Fibroblast of pulmonary artery (primary cell): ENCODE measurements around the gene CYP2F1.
"Not testable (repeated sequence)": the region's sequence is repeated elsewhere in the genome, so short reads cannot be mapped to it uniquely, and the experiment has no call there.

Experiments
- DNase-seq: peaks from one replicate; pipeline ENCODE4 v3.0.0-alpha.2; 2010; ENCODE audit warnings: low read depth
- H3K4me3 ChIP-seq: replicated peaks from 2 replicates; pipeline ENCODE4 v1.5.1; 2011; ENCODE audit warnings: low read depth, mild to moderate bottlenecking, control low read depth, low read length, moderate library complexity
- TF ChIP-seq, protein P1 (sequence below): IDR thresholded peaks from 2 replicates; pipeline ENCODE4 v1.5.1; 2011; ENCODE audit warnings: mild to moderate bottlenecking, control low read depth, low read length, inconsistent platforms; ENCODE audit errors: missing control alignments

The CYP2F1 gene

DNA sequence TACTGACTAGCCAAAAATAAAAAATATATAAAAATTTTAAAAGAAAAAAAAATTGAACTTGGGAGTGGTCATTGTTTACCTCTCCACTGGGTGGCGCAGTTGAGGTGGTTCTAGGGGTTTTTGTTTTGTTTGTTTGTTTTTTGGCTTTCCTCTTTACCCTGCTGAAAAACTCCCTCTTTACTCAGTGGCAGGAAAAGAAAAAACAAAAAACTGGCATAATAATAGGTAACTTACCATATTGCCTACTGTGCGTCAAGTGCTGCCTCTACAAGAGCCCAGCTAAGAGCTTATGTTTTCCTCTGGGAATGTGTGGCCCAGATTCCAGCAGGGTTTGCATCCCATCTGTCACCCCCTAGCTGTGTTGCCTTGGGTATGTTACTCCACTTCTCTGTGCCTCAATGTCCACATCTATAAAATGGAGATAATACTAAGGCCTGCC is 12.6 kb downstream of the CYP2F1 start:
- H3K4me3 ChIP-seq, result not testable (repeated sequence)
- TF ChIP-seq, protein P1, sequence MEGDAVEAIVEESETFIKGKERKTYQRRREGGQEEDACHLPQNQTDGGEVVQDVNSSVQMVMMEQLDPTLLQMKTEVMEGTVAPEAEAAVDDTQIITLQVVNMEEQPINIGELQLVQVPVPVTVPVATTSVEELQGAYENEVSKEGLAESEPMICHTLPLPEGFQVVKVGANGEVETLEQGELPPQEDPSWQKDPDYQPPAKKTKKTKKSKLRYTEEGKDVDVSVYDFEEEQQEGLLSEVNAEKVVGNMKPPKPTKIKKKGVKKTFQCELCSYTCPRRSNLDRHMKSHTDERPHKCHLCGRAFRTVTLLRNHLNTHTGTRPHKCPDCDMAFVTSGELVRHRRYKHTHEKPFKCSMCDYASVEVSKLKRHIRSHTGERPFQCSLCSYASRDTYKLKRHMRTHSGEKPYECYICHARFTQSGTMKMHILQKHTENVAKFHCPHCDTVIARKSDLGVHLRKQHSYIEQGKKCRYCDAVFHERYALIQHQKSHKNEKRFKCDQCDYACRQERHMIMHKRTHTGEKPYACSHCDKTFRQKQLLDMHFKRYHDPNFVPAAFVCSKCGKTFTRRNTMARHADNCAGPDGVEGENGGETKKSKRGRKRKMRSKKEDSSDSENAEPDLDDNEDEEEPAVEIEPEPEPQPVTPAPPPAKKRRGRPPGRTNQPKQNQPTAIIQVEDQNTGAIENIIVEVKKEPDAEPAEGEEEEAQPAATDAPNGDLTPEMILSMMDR, result peak; percentile 59
- peak; percentile 31 for DNase-seq

DNA sequence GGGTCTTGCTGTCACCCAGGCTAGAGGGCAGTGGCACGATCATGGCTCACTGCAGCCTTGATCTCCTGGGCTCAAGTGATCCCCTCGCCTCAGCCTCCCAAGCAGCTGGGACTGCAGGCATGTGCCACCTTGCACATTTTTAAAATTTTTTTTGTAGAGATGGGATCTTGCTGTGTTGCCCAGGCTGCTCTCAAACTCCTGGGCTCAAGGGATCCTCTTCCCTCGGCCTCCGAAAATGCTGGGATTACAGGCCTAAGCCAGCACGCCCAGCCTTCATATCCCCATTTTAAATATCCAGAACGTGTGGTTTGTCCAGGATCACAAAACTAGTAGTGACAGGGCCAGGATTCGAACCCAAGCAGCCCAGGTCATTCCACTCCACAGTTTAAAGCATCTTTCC is 13.1 kb downstream of the CYP2F1 start:
- H3K4me3 ChIP-seq, DNase-seq: not testable (repeated sequence)

DNA sequence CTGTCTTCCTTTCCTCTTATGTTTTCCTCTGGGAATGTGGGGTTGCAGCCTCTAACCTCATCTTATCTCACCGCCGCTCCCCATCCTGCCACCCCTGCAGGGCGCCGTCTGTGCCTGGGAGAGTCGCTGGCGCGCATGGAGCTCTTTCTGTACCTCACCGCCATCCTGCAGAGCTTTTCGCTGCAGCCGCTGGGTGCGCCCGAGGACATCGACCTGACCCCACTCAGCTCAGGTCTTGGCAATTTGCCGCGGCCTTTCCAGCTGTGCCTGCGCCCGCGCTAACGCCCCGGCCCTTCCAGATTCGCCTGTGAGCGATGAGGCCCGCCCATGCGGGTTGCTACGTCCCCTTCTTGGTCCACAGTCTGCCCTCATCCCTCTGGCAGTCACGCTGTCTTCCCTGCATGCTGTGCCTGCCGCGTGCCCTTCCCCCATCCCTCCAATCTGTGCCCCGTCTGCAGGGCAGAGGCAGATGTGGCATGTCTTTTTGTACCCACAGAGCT is 13.6 kb downstream of the CYP2F1 start:
- H3K4me3 ChIP-seq, result not testable (repeated sequence)
- TF ChIP-seq, protein P1, result peak; percentile 19
- peak; percentile 18 for DNase-seq

DNA sequence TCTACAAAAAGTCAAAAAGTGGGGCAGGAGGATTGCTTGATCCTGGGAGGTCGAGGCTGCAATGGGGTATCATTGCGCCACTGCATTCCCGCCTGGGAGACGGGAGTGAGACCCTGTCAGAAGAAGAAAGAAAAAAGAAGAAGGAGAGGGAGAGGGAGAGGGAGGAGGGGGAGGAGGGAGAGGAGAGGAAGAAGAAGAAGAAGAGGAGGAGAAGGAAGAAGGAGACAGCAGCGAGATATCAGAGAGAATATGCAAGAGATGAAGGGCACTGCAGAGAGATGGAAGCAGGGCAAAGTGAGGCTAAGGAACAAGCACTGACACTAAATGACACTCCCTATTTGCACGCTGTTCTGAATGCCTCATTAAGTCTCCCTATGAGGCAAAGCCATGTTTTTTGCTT is 14.5 kb downstream of the CYP2F1 start:
- no peak overlapping the region for H3K4me3 ChIP-seq
- no peak for DNase-seq
- TF ChIP-seq, protein P1, result no peak

DNA sequence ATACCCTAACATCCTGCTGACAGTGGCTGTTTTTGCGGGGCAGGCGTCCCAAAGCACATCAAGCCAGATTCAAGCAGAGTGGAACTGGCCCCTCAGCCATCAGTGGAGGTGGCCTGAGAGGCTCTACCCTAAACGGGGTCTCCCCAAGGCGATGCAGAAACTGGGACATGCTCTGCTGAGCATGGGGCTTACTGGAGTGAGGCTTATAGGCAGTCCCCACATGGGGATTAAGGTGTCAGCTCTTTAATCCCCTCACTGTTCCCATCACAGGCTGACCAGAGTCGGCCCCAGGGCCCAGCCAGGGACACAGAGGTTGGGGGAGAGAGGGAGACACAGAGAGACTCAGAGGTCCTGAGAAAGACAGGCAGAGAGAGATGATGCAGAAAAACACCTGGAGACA is 17.0 kb downstream of the CYP2F1 start:
- DNase-seq, result no peak
- TF ChIP-seq, protein P1, result no peak
- H3K4me3 ChIP-seq, result no peak overlapping the region

DNA sequence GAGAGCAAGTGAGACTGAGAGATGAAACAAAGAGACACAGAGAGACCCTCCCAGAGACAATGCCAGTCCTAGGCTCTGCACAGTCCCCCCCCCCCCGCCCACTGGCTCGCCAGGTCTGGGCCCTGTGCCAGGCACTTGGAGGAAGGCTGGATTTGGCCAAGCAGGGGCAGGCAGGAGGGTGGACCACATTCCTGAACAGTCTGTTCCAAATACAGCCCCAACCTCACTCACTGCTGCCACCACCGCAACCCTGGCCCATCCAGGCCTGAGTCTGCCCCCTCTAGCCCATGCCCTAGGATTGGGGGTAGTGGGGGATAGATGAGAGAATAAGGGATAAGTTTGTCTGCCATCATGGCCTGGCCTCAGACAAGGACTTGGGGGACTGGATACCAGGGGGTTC is 19.0 kb downstream of the CYP2F1 start:
- DNase-seq, result no peak
- TF ChIP-seq, protein P1, result no peak
- no peak overlapping the region for H3K4me3 ChIP-seq

DNA sequence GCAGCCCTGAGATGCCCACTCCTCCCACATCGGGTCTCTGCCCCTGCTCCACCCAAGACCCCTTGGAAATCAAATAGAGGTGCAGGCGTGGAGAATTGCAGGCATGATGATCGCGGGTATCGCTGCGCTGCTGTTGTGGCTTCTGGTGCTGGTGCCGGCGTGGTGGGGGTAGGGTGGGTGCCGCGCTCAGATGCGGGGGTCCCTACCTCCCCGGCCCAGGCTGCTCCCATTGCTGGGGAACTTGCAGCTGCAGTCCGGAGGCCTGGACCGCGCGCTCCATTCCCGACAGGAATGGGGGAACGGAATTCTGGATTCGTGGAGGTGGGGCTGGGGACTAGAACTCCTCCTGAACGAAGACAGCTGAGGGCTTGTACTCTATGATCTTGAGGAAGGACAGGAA is 20.4 kb downstream of the CYP2F1 start:
- no peak overlapping the region for H3K4me3 ChIP-seq
- TF ChIP-seq, protein P1, result no peak
- no peak for DNase-seq

DNA sequence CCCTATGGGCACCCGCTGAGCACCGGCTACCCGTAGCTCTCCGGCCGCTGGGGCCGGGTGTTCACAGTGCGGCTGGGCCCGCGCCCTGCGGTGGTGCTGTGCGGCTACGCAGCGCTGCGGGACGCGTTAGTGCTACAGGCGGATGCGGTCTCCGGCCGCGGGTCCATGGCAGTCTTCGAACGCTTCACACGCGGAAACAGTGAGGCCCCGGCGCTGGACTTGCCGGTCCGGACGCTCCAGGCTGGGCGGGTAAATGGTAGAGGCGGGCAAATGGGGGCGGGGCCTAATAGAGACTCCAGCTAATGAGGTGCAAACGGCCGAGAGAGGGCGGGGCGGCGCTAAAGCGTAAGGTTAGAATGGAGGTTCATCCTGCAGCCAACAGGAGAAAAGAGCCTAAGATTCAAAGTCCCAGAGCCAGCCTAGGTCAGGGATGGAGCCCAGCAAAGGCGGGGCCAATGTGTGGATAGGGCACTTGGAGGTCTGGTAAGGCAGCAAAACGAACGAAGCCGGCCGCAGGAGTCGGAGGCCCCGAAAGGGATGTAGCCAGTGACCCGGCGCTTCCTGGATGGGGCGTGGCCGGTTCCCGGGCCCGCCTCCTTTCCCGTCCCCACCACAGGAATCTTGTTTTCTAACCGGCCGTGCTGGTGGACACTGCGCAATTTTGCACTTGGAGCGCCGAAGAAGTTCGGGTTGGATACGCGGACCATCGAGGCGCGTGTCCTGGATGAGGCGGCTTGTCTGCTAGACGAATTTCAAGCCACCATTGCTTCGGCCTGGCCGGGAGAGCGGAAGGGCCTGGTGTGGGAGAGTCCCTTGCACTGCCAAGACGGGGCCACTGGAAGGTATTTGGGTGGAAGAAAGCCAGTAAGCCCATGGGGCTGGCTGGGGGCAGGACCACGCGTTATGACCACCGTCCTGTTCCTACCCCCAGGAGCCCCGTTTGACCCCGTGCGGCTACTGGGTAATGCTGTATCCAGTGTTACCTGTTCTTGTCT is 21.5 kb downstream of the CYP2F1 start:
- DNase-seq, result peak; percentile 52
- peak overlapping the region; percentile 40 for H3K4me3 ChIP-seq
